ENCODE data around the gene STAG1. TPM values are rescaled to one million over a fixed set of nuclear protein-coding genes. Genes with fewer than 3 reads are reported as not detected.
A peak's percentile ranks its signal among the peaks of the same experiment; 100 is the strongest.

STAG1 gene
- polyA plus RNA-seq, 1 of the 3 experiments (the other 2 are of a cell fraction) = 5.5 TPM

DNA sequence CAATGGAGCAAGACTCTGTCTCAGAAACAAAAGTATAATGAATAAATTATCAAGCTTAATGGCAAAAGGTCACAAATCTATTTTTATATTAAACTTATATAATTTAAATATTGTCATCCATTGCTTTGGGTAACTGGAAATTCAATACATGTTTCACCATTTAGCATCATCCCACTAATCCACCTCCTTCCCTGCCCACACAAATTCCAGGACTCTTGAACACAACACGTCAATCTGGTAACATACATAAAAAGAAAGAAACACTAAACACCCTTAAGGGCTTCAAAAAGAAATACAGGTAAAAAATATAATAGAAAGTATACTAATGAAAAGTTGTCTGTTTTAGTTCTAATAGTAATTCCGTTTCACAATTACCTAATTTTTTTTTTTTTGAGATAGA is 149.4 kb downstream of the STAG1 start:
- Histone ChIP-seq H3K4me2 (no peak overlapping the region), H4K20me1 (ENCODE audit: insufficient read depth) (no peaks in the 10 kb centered on the region), H3F3A (replicated peaks; ENCODE audit: insufficient read depth) (no peaks in the 10 kb centered on the region), H2AFZ (ENCODE audit: low read depth) (no peak overlapping the region), H3K79me2 (ENCODE audit: insufficient read depth) (peaks cover 13% of the 10 kb centered on the region), H3K27ac (ENCODE audit: low read depth in 2 of 2, low read length in 1 of 2) (no peak overlapping the region), H3K4me1 (ENCODE audit: control insufficient read depth in 1 of 2, insufficient read depth in 2 of 2, low read depth in 1 of 2, low read length in 1 of 2) (no peaks in the 10 kb centered on the region), H3K4me3 (ENCODE audit: low read depth in 2 of 2, low read length in 1 of 2) (no peak overlapping the region), H3K9me2 (no peaks in the 10 kb centered on the region), H3K9ac (no peak overlapping the region), H3K36me3 (replicated peaks in 1 of 2; ENCODE audit: control insufficient read depth in 1 of 2, insufficient read depth in 2 of 2, low read length in 1 of 2) (peaks cover 0 to 20% of the 10 kb centered on the region in 2 experiments), H3K27me3 (ENCODE audit: insufficient read depth) (no peaks in the 10 kb centered on the region), H3K9me3 (no peaks in the 10 kb centered on the region)
- TF ChIP-seq, protein P1, sequence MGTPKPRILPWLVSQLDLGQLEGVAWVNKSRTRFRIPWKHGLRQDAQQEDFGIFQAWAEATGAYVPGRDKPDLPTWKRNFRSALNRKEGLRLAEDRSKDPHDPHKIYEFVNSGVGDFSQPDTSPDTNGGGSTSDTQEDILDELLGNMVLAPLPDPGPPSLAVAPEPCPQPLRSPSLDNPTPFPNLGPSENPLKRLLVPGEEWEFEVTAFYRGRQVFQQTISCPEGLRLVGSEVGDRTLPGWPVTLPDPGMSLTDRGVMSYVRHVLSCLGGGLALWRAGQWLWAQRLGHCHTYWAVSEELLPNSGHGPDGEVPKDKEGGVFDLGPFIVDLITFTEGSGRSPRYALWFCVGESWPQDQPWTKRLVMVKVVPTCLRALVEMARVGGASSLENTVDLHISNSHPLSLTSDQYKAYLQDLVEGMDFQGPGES (IDR thresholded peaks at IDR 0.05; ENCODE audit: low read depth, low read length) = no peak
- TF ChIP-seq FOXJ3 (CRISPR knock-in tag; IDR thresholded peaks at IDR 0.05) (no peak), NFIC (IDR thresholded peaks at IDR 0.05; ENCODE audit: borderline replicate concordance) (no peak), CHD2 (IDR thresholded peaks at IDR 0.05; ENCODE audit: low read length, partially characterized antibody) (no peak)
- 95% methylated on average over 2 of the region's 2 CpGs for WGBS (ENCODE audit: low lambda C conversion rate)
- ChIA-PET POLR2A (no interaction called here), CTCF (interaction anchor here (1.7 kb wide), 1 partner anchor 211 kb away, joined by 4 read pairs; no protein-coding TSS in a partner anchor)
- no peak for DNase-seq

DNA sequence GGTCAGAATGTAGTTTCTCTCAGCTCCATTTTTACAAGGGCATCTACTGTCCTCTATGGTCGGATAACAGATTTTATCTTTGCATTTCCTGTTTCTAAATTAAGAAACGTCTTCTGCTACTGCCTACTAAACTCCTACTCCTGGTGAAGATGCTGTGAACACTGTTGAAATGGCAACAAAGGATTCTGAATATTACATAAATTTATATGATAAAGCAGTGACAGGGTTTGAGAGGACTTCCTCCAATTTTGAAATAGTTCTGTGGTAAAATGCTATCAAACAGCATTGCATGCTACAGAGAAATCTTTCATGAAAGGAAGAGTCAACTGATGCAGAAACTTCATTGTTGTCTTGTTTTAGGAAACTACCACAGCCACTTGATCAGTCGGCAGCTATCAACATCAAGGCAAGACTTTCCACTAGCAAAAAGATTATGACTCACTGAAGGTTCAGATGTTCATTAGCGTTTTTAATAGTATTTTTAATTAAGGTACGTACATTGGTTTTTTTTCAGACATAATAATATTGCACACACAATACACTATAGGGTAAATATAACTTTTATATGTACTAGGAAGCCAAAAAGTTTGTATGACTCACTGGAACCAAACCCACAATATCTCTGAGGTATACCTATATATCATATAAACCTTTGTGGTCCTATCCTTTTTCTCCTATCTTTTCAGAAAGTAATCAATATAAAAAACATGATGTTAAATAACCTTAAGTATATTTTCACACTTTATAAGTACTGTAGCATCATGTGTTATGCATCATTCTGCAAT is 156.1 kb downstream of the STAG1 start:
- peaks cover 7% of the 10 kb centered on the region for H3F3A ChIP-seq (replicated peaks; ENCODE audit: insufficient read depth)
- no peaks in the 10 kb centered on the region for H3K9me3 ChIP-seq
- CTCF ChIA-PET = interaction anchor here (0.7 to 2.0 kb wide), 2 partner anchors 134 to 156 kb away, joined by 4 to 7 read pairs; partner anchors contain the start of gene STAG1
- no peak for DNase-seq
- H3K4me3 ChIP-seq (ENCODE audit: low read depth in 2 of 2, low read length in 1 of 2) = no peak overlapping the region
- H2AFZ ChIP-seq (ENCODE audit: low read depth) = no peak overlapping the region
- no peaks in the 10 kb centered on the region for H3K27me3 ChIP-seq (ENCODE audit: insufficient read depth)
- H3K9ac ChIP-seq = no peak overlapping the region
- H3K4me2 ChIP-seq = peak overlapping the region; percentile 49; the same call in 1 of the 2 replicates
- H3K27ac ChIP-seq (ENCODE audit: low read depth in 2 of 2, low read length in 1 of 2) = peak overlapping the region in 1 of 2 experiments; percentile 52; a peak in 1 of 4 replicates
- H3K79me2 ChIP-seq (ENCODE audit: insufficient read depth) = peaks cover 50% of the 10 kb centered on the region
- H3K9me2 ChIP-seq = no peaks in the 10 kb centered on the region
- 59% methylated on average over 5 of the region's 5 CpGs for WGBS (ENCODE audit: low lambda C conversion rate)
- H3K36me3 ChIP-seq (replicated peaks in 1 of 2; ENCODE audit: control insufficient read depth in 1 of 2, insufficient read depth in 2 of 2, low read length in 1 of 2) = peaks cover 0 to 15% of the 10 kb centered on the region in 2 experiments
- POLR2A ChIA-PET = no interaction called here
- TF ChIP-seq, protein P2, sequence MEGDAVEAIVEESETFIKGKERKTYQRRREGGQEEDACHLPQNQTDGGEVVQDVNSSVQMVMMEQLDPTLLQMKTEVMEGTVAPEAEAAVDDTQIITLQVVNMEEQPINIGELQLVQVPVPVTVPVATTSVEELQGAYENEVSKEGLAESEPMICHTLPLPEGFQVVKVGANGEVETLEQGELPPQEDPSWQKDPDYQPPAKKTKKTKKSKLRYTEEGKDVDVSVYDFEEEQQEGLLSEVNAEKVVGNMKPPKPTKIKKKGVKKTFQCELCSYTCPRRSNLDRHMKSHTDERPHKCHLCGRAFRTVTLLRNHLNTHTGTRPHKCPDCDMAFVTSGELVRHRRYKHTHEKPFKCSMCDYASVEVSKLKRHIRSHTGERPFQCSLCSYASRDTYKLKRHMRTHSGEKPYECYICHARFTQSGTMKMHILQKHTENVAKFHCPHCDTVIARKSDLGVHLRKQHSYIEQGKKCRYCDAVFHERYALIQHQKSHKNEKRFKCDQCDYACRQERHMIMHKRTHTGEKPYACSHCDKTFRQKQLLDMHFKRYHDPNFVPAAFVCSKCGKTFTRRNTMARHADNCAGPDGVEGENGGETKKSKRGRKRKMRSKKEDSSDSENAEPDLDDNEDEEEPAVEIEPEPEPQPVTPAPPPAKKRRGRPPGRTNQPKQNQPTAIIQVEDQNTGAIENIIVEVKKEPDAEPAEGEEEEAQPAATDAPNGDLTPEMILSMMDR (IDR thresholded peaks at IDR 0.05) = no peak
- no peak for TF ChIP-seq TCF12 (IDR thresholded peaks at IDR 0.05)
- 0 out of 2 replicates have a peak, but pooled peaks have one; percentile 10 for TF ChIP-seq MEF2A (IDR thresholded peaks at IDR 0.05; ENCODE audit: borderline replicate concordance, low read depth)
- TF ChIP-seq, protein P3, sequence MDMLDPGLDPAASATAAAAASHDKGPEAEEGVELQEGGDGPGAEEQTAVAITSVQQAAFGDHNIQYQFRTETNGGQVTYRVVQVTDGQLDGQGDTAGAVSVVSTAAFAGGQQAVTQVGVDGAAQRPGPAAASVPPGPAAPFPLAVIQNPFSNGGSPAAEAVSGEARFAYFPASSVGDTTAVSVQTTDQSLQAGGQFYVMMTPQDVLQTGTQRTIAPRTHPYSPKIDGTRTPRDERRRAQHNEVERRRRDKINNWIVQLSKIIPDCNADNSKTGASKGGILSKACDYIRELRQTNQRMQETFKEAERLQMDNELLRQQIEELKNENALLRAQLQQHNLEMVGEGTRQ (IDR thresholded peaks at IDR 0.05; ENCODE audit: borderline replicate concordance, low read depth, low read length) = no peak
- peaks cover 0 to 11% of the 10 kb centered on the region in 2 experiments; a peak in 1 of 4 replicates for H3K4me1 ChIP-seq (ENCODE audit: control insufficient read depth in 1 of 2, insufficient read depth in 2 of 2, low read depth in 1 of 2, low read length in 1 of 2)
- H4K20me1 ChIP-seq (ENCODE audit: insufficient read depth) = no peaks in the 10 kb centered on the region
